Mesenchymal stem cell (in vitro differentiated cells and primary cell): ENCODE results near the gene SDK2. TPM values are rescaled to one million over a fixed set of nuclear protein-coding genes. Genes with fewer than 3 reads are reported as not detected.

Experiments
- DNase-seq: peaks from one replicate; pipeline ENCODE4 v3.0.0-alpha.2; 2013
- H2AFZ ChIP-seq: one replicate; pipeline ENCODE4 v1.6.1; 2013; ENCODE audit warnings: low read depth, mild to moderate bottlenecking, control low read depth, inconsistent platforms, low read length, moderate library complexity
- H2AK5ac ChIP-seq: 2 replicates; pipeline ENCODE4 v1.6.1; 2013; ENCODE audit warnings: low read length, moderate library complexity, mild to moderate bottlenecking, inconsistent platforms; ENCODE audit not compliant: severe bottlenecking
- H2BK120ac ChIP-seq: one replicate; pipeline ENCODE4 v1.6.1; 2013; ENCODE audit warnings: low read depth, mild to moderate bottlenecking, inconsistent platforms, low read length, moderate library complexity
- H2BK12ac ChIP-seq, 2 experiments: one replicate each; pipeline ENCODE4 v1.6.1; 2013; ENCODE audit warnings: inconsistent platforms in 2 of 2, low read length in 2 of 2, mild to moderate bottlenecking in 2 of 2, moderate library complexity in 2 of 2, control low read depth in 1 of 2
- H2BK15ac ChIP-seq: one replicate; pipeline ENCODE4 v1.6.1; 2013; ENCODE audit warnings: mild to moderate bottlenecking, low read depth, inconsistent platforms; ENCODE audit not compliant: poor library complexity, severe bottlenecking
- H2BK5ac ChIP-seq: 2 replicates; pipeline ENCODE4 v1.6.1; 2013; ENCODE audit warnings: low read depth, mild to moderate bottlenecking, low read length, control low read depth, inconsistent platforms; ENCODE audit not compliant: poor library complexity, severe bottlenecking
- H3K14ac ChIP-seq, 2 experiments: one replicate each; pipeline ENCODE4 v1.6.1; 2013; ENCODE audit warnings: inconsistent platforms in 2 of 2, low read length in 2 of 2, control low read depth in 1 of 2, mild to moderate bottlenecking in 1 of 2, moderate library complexity in 1 of 2
- H3K18ac ChIP-seq, 2 experiments: one replicate each; pipeline ENCODE4 v1.6.1; 2013; ENCODE audit warnings: inconsistent platforms in 2 of 2, low read length in 2 of 2, control low read depth in 1 of 2, low read depth in 1 of 2, mild to moderate bottlenecking in 1 of 2
- H3K23ac ChIP-seq, 2 experiments: one replicate each; pipeline ENCODE4 v1.6.1; 2013; ENCODE audit warnings: inconsistent platforms in 2 of 2, low read length in 2 of 2, mild to moderate bottlenecking in 2 of 2, moderate library complexity in 2 of 2, control low read depth in 1 of 2
- H3K27ac ChIP-seq: 2 replicates; pipeline ENCODE4 v1.5.1; 2013; ENCODE audit warnings: mild to moderate bottlenecking, moderate library complexity, low read length, control low read depth, inconsistent platforms; ENCODE audit not compliant: poor library complexity, severe bottlenecking
- H3K27me3 ChIP-seq, 2 experiments: 2 replicates each; pipeline versions ENCODE4 v1.6.1 to v1.7.0; 2013; ENCODE audit warnings: low read length in 2 of 2, mild to moderate bottlenecking in 2 of 2, moderate library complexity in 2 of 2, control low read depth in 1 of 2, inconsistent platforms in 1 of 2; ENCODE audit not compliant: control insufficient read depth in 1 of 2, insufficient read depth in 1 of 2
- H3K36me3 ChIP-seq, 2 experiments: 2 replicates each; pipeline versions ENCODE4 v1.6.1 to v1.7.0; 2013; ENCODE audit warnings: low read length in 2 of 2, control low read depth in 1 of 2, inconsistent platforms in 1 of 2, low read depth in 1 of 2, mild to moderate bottlenecking in 1 of 2; ENCODE audit not compliant: insufficient read depth in 2 of 2, control insufficient read depth in 1 of 2
- H3K4ac ChIP-seq, 2 experiments: one replicate each; pipeline ENCODE4 v1.6.1; 2013; ENCODE audit warnings: inconsistent platforms in 2 of 2, low read length in 2 of 2, mild to moderate bottlenecking in 2 of 2, moderate library complexity in 2 of 2, control low read depth in 1 of 2, low read depth in 1 of 2
- H3K4me1 ChIP-seq: 2 replicates; pipeline ENCODE4 v1.6.1; 2013; ENCODE audit warnings: low read depth, low read length, control low read depth; ENCODE audit not compliant: control insufficient read depth, insufficient read depth
- H3K4me2 ChIP-seq: 2 replicates; pipeline ENCODE4 v1.6.1; 2013; ENCODE audit warnings: low read length, mild to moderate bottlenecking, inconsistent platforms; ENCODE audit not compliant: poor library complexity, severe bottlenecking
- H3K4me3 ChIP-seq, 2 experiments: 2 replicates each; pipeline versions ENCODE4 v1.5.1 to v1.7.0; 2013; ENCODE audit warnings: low read length in 2 of 2, mild to moderate bottlenecking in 2 of 2, control low read depth in 1 of 2, low read depth in 1 of 2; ENCODE audit not compliant: insufficient read depth in 1 of 2
- H3K79me1 ChIP-seq: replicated peaks from 2 replicates; pipeline ENCODE4 v1.6.1; 2013; ENCODE audit warnings: mild to moderate bottlenecking, control low read depth, low read length, inconsistent platforms; ENCODE audit not compliant: poor library complexity, severe bottlenecking
- H3K9ac ChIP-seq: 2 replicates; pipeline ENCODE4 v1.7.0; 2013; ENCODE audit warnings: mild to moderate bottlenecking, low read length, moderate library complexity
- H3K9me3 ChIP-seq: 2 replicates; pipeline ENCODE4 v1.7.0; 2013; ENCODE audit warnings: mild to moderate bottlenecking, low read length; ENCODE audit not compliant: control insufficient read depth
- H4K8ac ChIP-seq: one replicate; pipeline ENCODE4 v1.6.1; 2013; ENCODE audit warnings: inconsistent platforms, mild to moderate bottlenecking, low read length, moderate library complexity
- H4K91ac ChIP-seq: one replicate; pipeline ENCODE4 v1.6.1; 2013; ENCODE audit warnings: mild to moderate bottlenecking, low read length, inconsistent platforms
- WGBS: methylation state at CpG from one replicate; pipeline ENCODE4 v1.1.7; 2013; ENCODE audit warnings: mixed read lengths; 5-methylcytosine and 5-hydroxymethylcytosine counted together
- polyA plus RNA-seq, 2 experiments: library from polyadenylated mRNA; stranded (reverse); fragments of 200-250 nt; gene quantifications; one replicate each; pipeline ENCODE4 v1.2.3, GENCODE V29; 2013

SDK2 gene
- 1.3 TPM for polyA plus RNA-seq (2013, experiment 1 of 2)
- 0.86 TPM for polyA plus RNA-seq (2013, experiment 2 of 2)

GRCh38 chr17:73644145-73645049 lies at the start of gene SDK2:
Gene SDK2, minus strand, starts transcription at chr17:73644445. Its CDS starts 357 bp downstream, at chr17:73644088.
- Histone ChIP-seq H3K9me3 (no peaks in the 10 kb centered on the region), H2BK15ac (no peak within 1 kb of the TSS), H3K36me3 (no peaks in the 10 kb centered on the region), H3K14ac (no peak within 1 kb of the TSS), H3K18ac (no peak within 1 kb of the TSS), H3K23ac (no peak within 1 kb of the TSS), H2AFZ (no peak within 1 kb of the TSS), H2BK12ac (no peak within 1 kb of the TSS), H3K27me3 (peaks cover 78 to 92% of the 10 kb centered on the region in 2 experiments), H2AK5ac (no peak within 1 kb of the TSS), H2BK5ac (no peak within 1 kb of the TSS), H2BK120ac (no peak within 1 kb of the TSS), H3K79me1 (no peaks in the 10 kb centered on the region), H3K9ac (no peak within 1 kb of the TSS), H3K4me1 (peaks cover 26% of the 10 kb centered on the region), H3K4ac (no peak within 1 kb of the TSS), H3K4me3 (peak within 1 kb of the TSS; percentile 37), H3K27ac (no peak within 1 kb of the TSS), H3K4me2 (peak within 1 kb of the TSS; percentile 85), H4K8ac (no peak within 1 kb of the TSS), H4K91ac (no peak within 1 kb of the TSS)
- under 1% methylated on average over 75 of the region's 105 CpGs for WGBS
- peak; percentile 18 for DNase-seq

GRCh38 chr17:73693071-73693470 lies 48.8 kb upstream of the SDK2 start:
- no peak overlapping the region for H3K4ac ChIP-seq
- no peak overlapping the region for H2AFZ ChIP-seq
- no peaks in the 10 kb centered on the region for H3K79me1 ChIP-seq
- H2BK5ac ChIP-seq: no peak overlapping the region
- no peak overlapping the region for H3K14ac ChIP-seq
- no peak for DNase-seq
- no peak overlapping the region for H3K4me2 ChIP-seq
- H3K27me3 ChIP-seq: peaks cover 0 to 53% of the 10 kb centered on the region in 2 experiments
- 83% methylated on average over 12 of the region's 12 CpGs for WGBS
- H2BK15ac ChIP-seq: no peak overlapping the region
- no peak overlapping the region for H3K4me3 ChIP-seq
- no peak overlapping the region for H3K23ac ChIP-seq
- H4K8ac ChIP-seq: no peak overlapping the region
- H2AK5ac ChIP-seq: no peak overlapping the region
- H2BK120ac ChIP-seq: no peak overlapping the region
- H4K91ac ChIP-seq: no peak overlapping the region
- H2BK12ac ChIP-seq: no peak overlapping the region
- no peaks in the 10 kb centered on the region for H3K9me3 ChIP-seq
- no peaks in the 10 kb centered on the region for H3K4me1 ChIP-seq
- no peak overlapping the region for H3K18ac ChIP-seq
- no peak overlapping the region for H3K9ac ChIP-seq
- no peaks in the 10 kb centered on the region for H3K36me3 ChIP-seq
- H3K27ac ChIP-seq: no peak overlapping the region

DNA sequence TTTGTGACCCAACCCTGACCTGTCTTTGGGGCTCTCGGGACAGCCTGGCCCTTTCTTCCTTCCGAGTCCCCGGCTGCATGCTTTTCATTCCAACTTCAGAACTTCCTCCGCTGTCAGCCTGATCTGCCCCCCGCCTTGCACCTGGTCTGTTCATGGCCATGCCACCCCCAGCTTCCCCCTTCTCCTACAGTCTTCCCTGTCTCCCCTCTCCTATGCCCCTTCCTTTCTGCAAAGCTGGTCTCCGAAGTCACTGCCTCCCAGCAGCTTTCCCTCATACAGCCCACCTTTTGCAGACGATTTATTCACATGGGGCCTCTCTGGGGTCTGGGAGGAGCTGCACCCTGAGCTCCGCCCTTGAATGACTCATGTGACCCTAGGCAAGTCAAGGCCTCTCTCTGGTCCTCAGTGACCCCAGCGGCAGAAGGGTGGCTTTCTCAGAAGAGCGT lies 47.1 kb upstream of the SDK2 start:
- H2BK15ac ChIP-seq: no peak overlapping the region
- H3K4me1 ChIP-seq: no peaks in the 10 kb centered on the region
- no peak overlapping the region for H3K4me2 ChIP-seq
- H3K4ac ChIP-seq: no peak overlapping the region
- no peak overlapping the region for H2AFZ ChIP-seq
- DNase-seq: no peak
- WGBS: 61% methylated on average over 9 of the region's 10 CpGs
- no peak overlapping the region for H3K9ac ChIP-seq
- H2BK120ac ChIP-seq: no peak overlapping the region
- H4K8ac ChIP-seq: no peak overlapping the region
- H3K27me3 ChIP-seq: peaks cover 3 to 58% of the 10 kb centered on the region in 2 experiments
- H3K36me3 ChIP-seq: no peaks in the 10 kb centered on the region
- H3K23ac ChIP-seq: no peak overlapping the region
- H2AK5ac ChIP-seq: no peak overlapping the region
- H3K9me3 ChIP-seq: no peaks in the 10 kb centered on the region
- no peak overlapping the region for H3K4me3 ChIP-seq
- no peak overlapping the region for H2BK12ac ChIP-seq
- H3K27ac ChIP-seq: no peak overlapping the region
- H3K79me1 ChIP-seq: no peaks in the 10 kb centered on the region
- no peak overlapping the region for H3K18ac ChIP-seq
- no peak overlapping the region for H2BK5ac ChIP-seq
- H3K14ac ChIP-seq: no peak overlapping the region
- H4K91ac ChIP-seq: no peak overlapping the region

DNA sequence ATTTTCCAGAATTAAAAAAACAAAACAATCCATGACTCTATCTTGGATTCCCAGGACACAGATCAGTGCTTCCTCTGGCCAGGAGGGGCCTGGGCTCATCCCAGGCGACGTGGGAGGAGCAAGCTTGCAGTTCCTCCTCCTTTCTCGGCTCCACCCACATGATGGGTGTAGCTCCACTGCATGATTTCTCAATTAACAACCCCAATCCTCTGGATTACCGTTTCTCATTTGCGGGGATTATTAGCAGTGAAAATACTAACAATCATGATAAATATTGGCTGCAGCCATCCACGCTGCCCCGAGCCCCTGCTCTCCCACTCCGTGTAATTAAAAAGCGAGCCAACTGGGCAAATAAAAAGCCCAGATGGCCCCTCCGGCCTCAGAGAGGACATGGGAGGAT lies 46.4 kb upstream of the SDK2 start:
- Histone ChIP-seq H3K27me3 (peaks cover 3 to 60% of the 10 kb centered on the region in 2 experiments), H3K18ac (no peak overlapping the region), H2BK120ac (no peak overlapping the region), H3K9ac (no peak overlapping the region), H2BK15ac (no peak overlapping the region), H2AK5ac (no peak overlapping the region), H3K27ac (no peak overlapping the region), H4K8ac (no peak overlapping the region), H2BK12ac (no peak overlapping the region), H3K4me2 (no peak overlapping the region), H3K4me1 (no peaks in the 10 kb centered on the region), H3K23ac (no peak overlapping the region), H4K91ac (no peak overlapping the region), H3K9me3 (no peaks in the 10 kb centered on the region), H3K14ac (no peak overlapping the region), H3K36me3 (no peaks in the 10 kb centered on the region), H3K4me3 (no peak overlapping the region), H3K4ac (no peak overlapping the region), H2AFZ (no peak overlapping the region), H2BK5ac (no peak overlapping the region), H3K79me1 (no peaks in the 10 kb centered on the region)
- WGBS: 76% methylated on average over 10 of the region's 10 CpGs
- DNase-seq: no peak
